MM.1S (cell line): Measurements from ENCODE around the gene KSR1.

Experiments used
- DNase-seq: peaks from one replicate; pipeline ENCODE4 v3.0.0-alpha.2; 2015
- H2AFZ ChIP-seq: fragments of 300-600 bp; sonication (generic); 2 replicates; pipeline ENCODE4 v1.6.0; 2016; ENCODE audit warnings: antibody characterized with exemption, low read length
- H3F3A ChIP-seq: fragments of 300-600 bp; sonication (generic); 2 replicates; pipeline ENCODE4 v1.6.1; 2016; ENCODE audit warnings: mild to moderate bottlenecking, antibody characterized with exemption, low read length, moderate library complexity, mixed read lengths; ENCODE audit not compliant: insufficient read depth
- H3K27ac ChIP-seq: fragments of 300-600 bp; sonication (generic); 2 replicates; pipeline ENCODE4 v1.5.1; 2016; ENCODE audit warnings: mild to moderate bottlenecking, low read length
- H3K27me3 ChIP-seq: fragments of 300-600 bp; sonication (generic); replicated peaks from 2 replicates; pipeline ENCODE4 v1.6.0; 2016; ENCODE audit warnings: low read length; ENCODE audit not compliant: insufficient read depth
- H3K36me3 ChIP-seq: fragments of 300-600 bp; sonication (generic); replicated peaks from 2 replicates; pipeline ENCODE4 v1.6.1; 2016; ENCODE audit warnings: mild to moderate bottlenecking, low read length, mixed read lengths; ENCODE audit not compliant: insufficient read depth
- H3K4me1 ChIP-seq: fragments of 300-600 bp; sonication (generic); 2 replicates; pipeline ENCODE4 v1.6.1; 2016; ENCODE audit warnings: low read length, mixed read lengths
- H3K4me2 ChIP-seq: fragments of 300-600 bp; sonication (generic); 2 replicates; pipeline ENCODE4 v1.6.0; 2016; ENCODE audit warnings: low read depth, low read length
- H3K4me3 ChIP-seq: fragments of 300-600 bp; sonication (generic); 2 replicates; pipeline ENCODE4 v1.5.1; 2016; ENCODE audit warnings: low read length, mixed read lengths
- H3K79me2 ChIP-seq: fragments of 300-600 bp; sonication (generic); 2 replicates; pipeline ENCODE4 v1.6.1; 2016; ENCODE audit warnings: mixed run types, low read length, mixed read lengths
- H3K9ac ChIP-seq: fragments of 300-600 bp; sonication (generic); 2 replicates; pipeline ENCODE4 v1.6.1; 2016; ENCODE audit warnings: low read length, mixed read lengths
- H3K9me2 ChIP-seq: fragments of 300-600 bp; sonication (generic); replicated peaks from 2 replicates; pipeline ENCODE4 v1.6.1; 2016; ENCODE audit warnings: mild to moderate bottlenecking, low read length, mixed read lengths; ENCODE audit not compliant: insufficient read depth
- H3K9me3 ChIP-seq: fragments of 300-600 bp; sonication (generic); replicated peaks from 2 replicates; pipeline ENCODE4 v1.6.1; 2016; ENCODE audit warnings: mild to moderate bottlenecking, low read length, mixed read lengths; ENCODE audit not compliant: insufficient read depth
- H4K20me1 ChIP-seq: fragments of 300-600 bp; sonication (generic); 2 replicates; pipeline ENCODE4 v1.6.1; 2016; ENCODE audit warnings: mild to moderate bottlenecking, low read length, moderate library complexity, mixed read lengths; ENCODE audit not compliant: insufficient read depth
- CTCF ChIP-seq: fragments of 300-600 bp; sonication (generic); IDR thresholded peaks from 2 replicates; pipeline ENCODE4 v1.5.1; 2016; ENCODE audit warnings: antibody characterized with exemption, low read length, mixed read lengths
- EZH2 ChIP-seq: fragments of 300-600 bp; sonication (generic); optimal IDR thresholded peaks from 2 replicates; pipeline ENCODE3; 2017; ENCODE audit warnings: low read depth, mild to moderate bottlenecking, antibody characterized with exemption, low read length, mixed read lengths
- EZH2phosphoT487 ChIP-seq: fragments of 300-600 bp; sonication (generic); IDR thresholded peaks from 2 replicates; pipeline ENCODE4 v1.6.1; 2018; ENCODE audit warnings: antibody characterized with exemption, low read length

KSR1 gene

GRCh38 chr17:27413315-27413714 lies 42.9 kb upstream of the KSR1 start:
- no peaks in the 10 kb centered on the region for H4K20me1 ChIP-seq
- no peaks in the 10 kb centered on the region for H3K9me3 ChIP-seq
- no peak overlapping the region for H3K9ac ChIP-seq
- no peaks in the 10 kb centered on the region for H3K79me2 ChIP-seq
- no peak for DNase-seq
- H2AFZ ChIP-seq = no peak overlapping the region
- no peaks in the 10 kb centered on the region for H3K27me3 ChIP-seq
- H3K4me1 ChIP-seq = 0 out of 2 replicates have a peak, but pooled peaks cover 5% of the 10 kb centered on the region
- no peaks in the 10 kb centered on the region for H3F3A ChIP-seq
- H3K9me2 ChIP-seq = no peaks in the 10 kb centered on the region
- no peaks in the 10 kb centered on the region for H3K36me3 ChIP-seq
- TF ChIP-seq EZH2phosphoT487 (no peak), EZH2 (no peak), CTCF (no peak)
- no peak overlapping the region for H3K4me3 ChIP-seq
- no peak overlapping the region for H3K4me2 ChIP-seq
- no peak overlapping the region for H3K27ac ChIP-seq

- Histone ChIP-seq H3K9me2 (no peaks in the 10 kb centered on the region), H3F3A (no peaks in the 10 kb centered on the region), H3K4me1 (0 out of 2 replicates have a peak, but pooled peaks cover 5% of the 10 kb centered on the region), H3K36me3 (no peaks in the 10 kb centered on the region), H3K9ac (no peak overlapping the region), H2AFZ (no peak overlapping the region), H3K9me3 (no peaks in the 10 kb centered on the region), H3K27ac (no peak overlapping the region), H3K27me3 (no peaks in the 10 kb centered on the region), H4K20me1 (no peaks in the 10 kb centered on the region), H3K79me2 (no peaks in the 10 kb centered on the region), H3K4me3 (no peak overlapping the region), H3K4me2 (no peak overlapping the region)
- no peak for DNase-seq
- TF ChIP-seq EZH2 (no peak), CTCF (no peak), EZH2phosphoT487 (no peak)
Observed at GRCh38 chr17:27413792-27414191, 42.5 kb upstream of the KSR1 start.

- Histone ChIP-seq H3K9me2 (no peaks in the 10 kb centered on the region), H2AFZ (no peak overlapping the region), H4K20me1 (no peaks in the 10 kb centered on the region), H3K4me3 (no peak overlapping the region), H3K9ac (no peak overlapping the region), H3K4me1 (0 out of 2 replicates have a peak, but pooled peaks cover 5% of the 10 kb centered on the region), H3K27me3 (no peaks in the 10 kb centered on the region), H3F3A (no peaks in the 10 kb centered on the region), H3K27ac (no peak overlapping the region), H3K9me3 (no peaks in the 10 kb centered on the region), H3K79me2 (no peaks in the 10 kb centered on the region), H3K36me3 (no peaks in the 10 kb centered on the region), H3K4me2 (no peak overlapping the region)
- TF ChIP-seq EZH2phosphoT487 = no peak
- TF ChIP-seq EZH2 = no peak
- TF ChIP-seq CTCF = no peak
- DNase-seq = no peak
Observed at GRCh38 chr17:27414271-27414670, 42.0 kb upstream of the KSR1 start.
